Mesenchymal stem cell (in vitro differentiated cells and primary cell): ENCODE measurements around the gene NDUFS4.

Experiments
- DNase-seq: peaks from one replicate; pipeline ENCODE4 v3.0.0-alpha.2; 2013
- H2AFZ ChIP-seq: one replicate; pipeline ENCODE4 v1.6.1; 2013; ENCODE audit warnings: low read depth, mild to moderate bottlenecking, control low read depth, inconsistent platforms, low read length, moderate library complexity
- H2AK5ac ChIP-seq: 2 replicates; pipeline ENCODE4 v1.6.1; 2013; ENCODE audit warnings: low read length, moderate library complexity, mild to moderate bottlenecking, inconsistent platforms; ENCODE audit not compliant: severe bottlenecking
- H2BK120ac ChIP-seq: one replicate; pipeline ENCODE4 v1.6.1; 2013; ENCODE audit warnings: low read depth, mild to moderate bottlenecking, inconsistent platforms, low read length, moderate library complexity
- H2BK12ac ChIP-seq, 2 experiments: one replicate each; pipeline ENCODE4 v1.6.1; 2013; ENCODE audit warnings: inconsistent platforms in 2 of 2, low read length in 2 of 2, mild to moderate bottlenecking in 2 of 2, moderate library complexity in 2 of 2, control low read depth in 1 of 2
- H2BK15ac ChIP-seq: one replicate; pipeline ENCODE4 v1.6.1; 2013; ENCODE audit warnings: mild to moderate bottlenecking, low read depth, inconsistent platforms; ENCODE audit not compliant: poor library complexity, severe bottlenecking
- H2BK5ac ChIP-seq: 2 replicates; pipeline ENCODE4 v1.6.1; 2013; ENCODE audit warnings: low read depth, mild to moderate bottlenecking, low read length, control low read depth, inconsistent platforms; ENCODE audit not compliant: poor library complexity, severe bottlenecking
- H3K14ac ChIP-seq, 2 experiments: one replicate each; pipeline ENCODE4 v1.6.1; 2013; ENCODE audit warnings: inconsistent platforms in 2 of 2, low read length in 2 of 2, control low read depth in 1 of 2, mild to moderate bottlenecking in 1 of 2, moderate library complexity in 1 of 2
- H3K18ac ChIP-seq, 2 experiments: one replicate each; pipeline ENCODE4 v1.6.1; 2013; ENCODE audit warnings: inconsistent platforms in 2 of 2, low read length in 2 of 2, control low read depth in 1 of 2, low read depth in 1 of 2, mild to moderate bottlenecking in 1 of 2
- H3K23ac ChIP-seq, 2 experiments: one replicate each; pipeline ENCODE4 v1.6.1; 2013; ENCODE audit warnings: inconsistent platforms in 2 of 2, low read length in 2 of 2, mild to moderate bottlenecking in 2 of 2, moderate library complexity in 2 of 2, control low read depth in 1 of 2
- H3K27ac ChIP-seq: 2 replicates; pipeline ENCODE4 v1.5.1; 2013; ENCODE audit warnings: mild to moderate bottlenecking, moderate library complexity, low read length, control low read depth, inconsistent platforms; ENCODE audit not compliant: poor library complexity, severe bottlenecking
- H3K27me3 ChIP-seq, 2 experiments: 2 replicates each; pipeline versions ENCODE4 v1.6.1 to v1.7.0; 2013; ENCODE audit warnings: low read length in 2 of 2, mild to moderate bottlenecking in 2 of 2, moderate library complexity in 2 of 2, control low read depth in 1 of 2, inconsistent platforms in 1 of 2; ENCODE audit not compliant: control insufficient read depth in 1 of 2, insufficient read depth in 1 of 2
- H3K36me3 ChIP-seq, 2 experiments: 2 replicates each; pipeline versions ENCODE4 v1.6.1 to v1.7.0; 2013; ENCODE audit warnings: low read length in 2 of 2, control low read depth in 1 of 2, inconsistent platforms in 1 of 2, low read depth in 1 of 2, mild to moderate bottlenecking in 1 of 2; ENCODE audit not compliant: insufficient read depth in 2 of 2, control insufficient read depth in 1 of 2
- H3K4ac ChIP-seq, 2 experiments: one replicate each; pipeline ENCODE4 v1.6.1; 2013; ENCODE audit warnings: inconsistent platforms in 2 of 2, low read length in 2 of 2, mild to moderate bottlenecking in 2 of 2, moderate library complexity in 2 of 2, control low read depth in 1 of 2, low read depth in 1 of 2
- H3K4me1 ChIP-seq: 2 replicates; pipeline ENCODE4 v1.6.1; 2013; ENCODE audit warnings: low read depth, low read length, control low read depth; ENCODE audit not compliant: control insufficient read depth, insufficient read depth
- H3K4me2 ChIP-seq: 2 replicates; pipeline ENCODE4 v1.6.1; 2013; ENCODE audit warnings: low read length, mild to moderate bottlenecking, inconsistent platforms; ENCODE audit not compliant: poor library complexity, severe bottlenecking
- H3K4me3 ChIP-seq, 2 experiments: 2 replicates each; pipeline versions ENCODE4 v1.5.1 to v1.7.0; 2013; ENCODE audit warnings: low read length in 2 of 2, mild to moderate bottlenecking in 2 of 2, control low read depth in 1 of 2, low read depth in 1 of 2; ENCODE audit not compliant: insufficient read depth in 1 of 2
- H3K79me1 ChIP-seq: replicated peaks from 2 replicates; pipeline ENCODE4 v1.6.1; 2013; ENCODE audit warnings: mild to moderate bottlenecking, control low read depth, low read length, inconsistent platforms; ENCODE audit not compliant: poor library complexity, severe bottlenecking
- H3K9ac ChIP-seq: 2 replicates; pipeline ENCODE4 v1.7.0; 2013; ENCODE audit warnings: mild to moderate bottlenecking, low read length, moderate library complexity
- H3K9me3 ChIP-seq: 2 replicates; pipeline ENCODE4 v1.7.0; 2013; ENCODE audit warnings: mild to moderate bottlenecking, low read length; ENCODE audit not compliant: control insufficient read depth
- H4K8ac ChIP-seq: one replicate; pipeline ENCODE4 v1.6.1; 2013; ENCODE audit warnings: inconsistent platforms, mild to moderate bottlenecking, low read length, moderate library complexity
- H4K91ac ChIP-seq: one replicate; pipeline ENCODE4 v1.6.1; 2013; ENCODE audit warnings: mild to moderate bottlenecking, low read length, inconsistent platforms
- WGBS: methylation state at CpG from one replicate; pipeline ENCODE4 v1.1.7; 2013; ENCODE audit warnings: mixed read lengths; 5-methylcytosine and 5-hydroxymethylcytosine counted together

Gene NDUFS4

GRCh38 chr5:53597894-53598293 lies 37.5 kb downstream of the NDUFS4 start:
- WGBS: 100% methylated on average over 3 of the region's 4 CpGs
- H3K27me3 ChIP-seq: no peaks in the 10 kb centered on the region
- no peak overlapping the region for H2BK15ac ChIP-seq
- H2BK12ac ChIP-seq: no peak overlapping the region
- H3K14ac ChIP-seq: no peak overlapping the region
- H3K9me3 ChIP-seq: no peaks in the 10 kb centered on the region
- no peak overlapping the region for H3K23ac ChIP-seq
- no peak overlapping the region for H3K18ac ChIP-seq
- H2BK5ac ChIP-seq: no peak overlapping the region
- H3K9ac ChIP-seq: no peak overlapping the region
- H4K8ac ChIP-seq: no peak overlapping the region
- no peaks in the 10 kb centered on the region for H3K4me1 ChIP-seq
- no peak overlapping the region for H3K4me3 ChIP-seq
- H3K4me2 ChIP-seq: no peak overlapping the region
- H2AFZ ChIP-seq: no peak overlapping the region
- no peak overlapping the region for H3K4ac ChIP-seq
- no peaks in the 10 kb centered on the region for H3K79me1 ChIP-seq
- no peak for DNase-seq
- H3K27ac ChIP-seq: no peak overlapping the region
- H3K36me3 ChIP-seq: no peaks in the 10 kb centered on the region
- no peak overlapping the region for H2BK120ac ChIP-seq
- no peak overlapping the region for H4K91ac ChIP-seq
- H2AK5ac ChIP-seq: no peak overlapping the region

- Histone ChIP-seq H3K79me1 (peaks cover 1% of the 10 kb centered on the region), H3K4me2 (no peak overlapping the region), H2BK5ac (no peak overlapping the region), H3K27me3 (no peaks in the 10 kb centered on the region), H3K18ac (no peak overlapping the region), H3K36me3 (peaks cover 4 to 25% of the 10 kb centered on the region in 2 experiments), H3K14ac (no peak overlapping the region), H2AFZ (no peak overlapping the region), H2BK12ac (no peak overlapping the region), H2BK120ac (no peak overlapping the region), H3K4me1 (no peaks in the 10 kb centered on the region), H3K9ac (no peak overlapping the region), H3K27ac (no peak overlapping the region), H2BK15ac (no peak overlapping the region), H3K4ac (no peak overlapping the region), H4K91ac (no peak overlapping the region), H3K9me3 (no peaks in the 10 kb centered on the region), H2AK5ac (no peak overlapping the region), H3K23ac (no peak overlapping the region), H3K4me3 (no peak overlapping the region), H4K8ac (no peak overlapping the region)
- 93% methylated on average over 1 of the region's 5 CpGs for WGBS
- no peak for DNase-seq
Observed at GRCh38 chr5:53601570-53601969, 41.1 kb downstream of the NDUFS4 start.

GRCh38 chr5:53603009-53603687 lies 42.7 kb downstream of the NDUFS4 start:
- no peak overlapping the region for H2AFZ ChIP-seq
- H3K4me2 ChIP-seq: no peak overlapping the region
- no peak overlapping the region for H2BK12ac ChIP-seq
- no peak overlapping the region for H3K14ac ChIP-seq
- no peak overlapping the region for H2AK5ac ChIP-seq
- H2BK120ac ChIP-seq: no peak overlapping the region
- H3K9me3 ChIP-seq: no peaks in the 10 kb centered on the region
- H3K4ac ChIP-seq: no peak overlapping the region
- no peak for DNase-seq
- no peaks in the 10 kb centered on the region for H3K4me1 ChIP-seq
- no peak overlapping the region for H3K23ac ChIP-seq
- 90% methylated on average over 5 of the region's 6 CpGs for WGBS
- no peak overlapping the region for H3K18ac ChIP-seq
- H3K9ac ChIP-seq: no peak overlapping the region
- no peak overlapping the region for H2BK15ac ChIP-seq
- peaks cover 4 to 34% of the 10 kb centered on the region in 2 experiments for H3K36me3 ChIP-seq
- no peak overlapping the region for H4K8ac ChIP-seq
- H3K27me3 ChIP-seq: no peaks in the 10 kb centered on the region
- H4K91ac ChIP-seq: no peak overlapping the region
- no peak overlapping the region for H3K4me3 ChIP-seq
- H3K79me1 ChIP-seq: peaks cover 1% of the 10 kb centered on the region
- H3K27ac ChIP-seq: no peak overlapping the region
- no peak overlapping the region for H2BK5ac ChIP-seq

- no peaks in the 10 kb centered on the region for H3K27me3 ChIP-seq
- H3K36me3 ChIP-seq: peaks cover 4 to 42% of the 10 kb centered on the region in 2 experiments
- no peak overlapping the region for H2AK5ac ChIP-seq
- H2BK120ac ChIP-seq: no peak overlapping the region
- H2BK15ac ChIP-seq: no peak overlapping the region
- no peak overlapping the region for H2BK12ac ChIP-seq
- no peaks in the 10 kb centered on the region for H3K9me3 ChIP-seq
- no peak overlapping the region for H3K23ac ChIP-seq
- H4K8ac ChIP-seq: no peak overlapping the region
- no peak overlapping the region for H3K4me3 ChIP-seq
- H3K14ac ChIP-seq: no peak overlapping the region
- no peak overlapping the region for H3K4me2 ChIP-seq
- H3K79me1 ChIP-seq: peaks cover 1% of the 10 kb centered on the region
- no peak overlapping the region for H3K4ac ChIP-seq
- H3K27ac ChIP-seq: no peak overlapping the region
- no peak overlapping the region for H3K18ac ChIP-seq
- no peak overlapping the region for H3K9ac ChIP-seq
- H3K4me1 ChIP-seq: no peaks in the 10 kb centered on the region
- no peak overlapping the region for H2BK5ac ChIP-seq
- H2AFZ ChIP-seq: no peak overlapping the region
- WGBS: 72% methylated on average over 2 of the region's 2 CpGs
- DNase-seq: no peak
- no peak overlapping the region for H4K91ac ChIP-seq
Observed at GRCh38 chr5:53604309-53604708, 43.9 kb downstream of the NDUFS4 start.
